ENCODE results near the gene HYDIN.
"Not testable (repeated sequence)": the region's sequence is repeated elsewhere in the genome, so short reads cannot be mapped to it uniquely, and the experiment has no call there.

DNA sequence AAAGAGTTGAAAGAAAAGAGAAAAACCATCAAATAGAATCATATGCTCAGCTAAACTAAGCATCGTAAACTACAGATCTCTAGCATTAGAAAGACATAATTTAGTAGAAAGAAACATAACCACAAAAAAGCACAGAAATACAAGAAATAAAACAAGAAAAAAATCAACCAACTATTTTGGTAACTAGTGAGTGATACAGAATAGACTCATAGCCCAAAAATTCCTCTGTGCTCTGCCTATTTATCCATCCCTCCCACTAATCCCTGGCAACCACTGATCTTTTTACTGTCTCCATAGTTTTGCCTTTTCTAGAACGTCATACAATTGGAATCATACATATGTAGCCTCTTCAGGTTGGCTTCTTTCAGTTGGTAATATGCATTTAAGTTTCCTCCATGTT is 180.2 kb downstream of the HYDIN start:
- TF ChIP-seq POLR2A (IDR thresholded peaks at IDR 0.05) = not testable (repeated sequence)
- TF ChIP-seq, protein P1, sequence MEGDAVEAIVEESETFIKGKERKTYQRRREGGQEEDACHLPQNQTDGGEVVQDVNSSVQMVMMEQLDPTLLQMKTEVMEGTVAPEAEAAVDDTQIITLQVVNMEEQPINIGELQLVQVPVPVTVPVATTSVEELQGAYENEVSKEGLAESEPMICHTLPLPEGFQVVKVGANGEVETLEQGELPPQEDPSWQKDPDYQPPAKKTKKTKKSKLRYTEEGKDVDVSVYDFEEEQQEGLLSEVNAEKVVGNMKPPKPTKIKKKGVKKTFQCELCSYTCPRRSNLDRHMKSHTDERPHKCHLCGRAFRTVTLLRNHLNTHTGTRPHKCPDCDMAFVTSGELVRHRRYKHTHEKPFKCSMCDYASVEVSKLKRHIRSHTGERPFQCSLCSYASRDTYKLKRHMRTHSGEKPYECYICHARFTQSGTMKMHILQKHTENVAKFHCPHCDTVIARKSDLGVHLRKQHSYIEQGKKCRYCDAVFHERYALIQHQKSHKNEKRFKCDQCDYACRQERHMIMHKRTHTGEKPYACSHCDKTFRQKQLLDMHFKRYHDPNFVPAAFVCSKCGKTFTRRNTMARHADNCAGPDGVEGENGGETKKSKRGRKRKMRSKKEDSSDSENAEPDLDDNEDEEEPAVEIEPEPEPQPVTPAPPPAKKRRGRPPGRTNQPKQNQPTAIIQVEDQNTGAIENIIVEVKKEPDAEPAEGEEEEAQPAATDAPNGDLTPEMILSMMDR (IDR thresholded peaks at IDR 0.05) = not testable (repeated sequence)
